Activated T-cell treated with anti-CD3 and anti-CD28 coated beads for 1 hour (primary cell): Measurements from ENCODE around the gene ENTREP1.
"Not testable (repeated sequence)": the region's sequence is repeated elsewhere in the genome, so short reads cannot be mapped to it uniquely, and the experiment has no call there.

Experiments
- DNase-seq: peaks from one replicate; pipeline ENCODE4 v3.0.0-alpha.2; 2020; ENCODE audit warnings: low read depth

Gene ENTREP1

GRCh38 chr9:69411931-69412740 is 87.1 kb downstream of the ENTREP1 start:
- DNase-seq = no peak

GRCh38 chr9:69412741-69413150 is 87.7 kb downstream of the ENTREP1 start:
- DNase-seq = no peak

- DNase-seq = no peak
Observed at GRCh38 chr9:69420611-69421270, 95.7 kb downstream of the ENTREP1 start.

GRCh38 chr9:69421908-69422801 is 97.1 kb downstream of the ENTREP1 start:
- peak; percentile 24 for DNase-seq

GRCh38 chr9:69425136-69425801 is 100.3 kb downstream of the ENTREP1 start:
- DNase-seq = no peak

GRCh38 chr9:69427286-69427685 is 102.3 kb downstream of the ENTREP1 start:
- no peak for DNase-seq

GRCh38 chr9:69428017-69428785 is 103.2 kb downstream of the ENTREP1 start:
- no peak for DNase-seq

GRCh38 chr9:69429281-69429680 is 104.3 kb downstream of the ENTREP1 start:
- no peak for DNase-seq

- DNase-seq = no peak
Observed at GRCh38 chr9:69430206-69430605, 105.2 kb downstream of the ENTREP1 start.

- no peak for DNase-seq
Observed at GRCh38 chr9:69431203-69431602, 106.2 kb downstream of the ENTREP1 start.

GRCh38 chr9:69431777-69432176 is 106.8 kb downstream of the ENTREP1 start:
- no peak for DNase-seq

GRCh38 chr9:69432623-69433022 is 107.6 kb downstream of the ENTREP1 start:
- DNase-seq = no peak

GRCh38 chr9:69433392-69433791 is 108.4 kb downstream of the ENTREP1 start:
- no peak for DNase-seq

- DNase-seq = no peak
Observed at GRCh38 chr9:69433968-69434367, 109.0 kb downstream of the ENTREP1 start.

- not testable (repeated sequence) for DNase-seq
Observed at GRCh38 chr9:69439654-69440053, 114.6 kb downstream of the ENTREP1 start.

GRCh38 chr9:69440254-69440955 is 115.4 kb downstream of the ENTREP1 start:
- DNase-seq = not testable (repeated sequence)
